ENCODE results near the gene CACNA1D.
"Not testable (repeated sequence)": the region's sequence is repeated elsewhere in the genome, so short reads cannot be mapped to it uniquely, and the experiment has no call there.

CACNA1D gene

GRCh38 chr3:53618524-53618906, 124.1 kb downstream of the CACNA1D start:
- DNase-seq, result no peak

DNA sequence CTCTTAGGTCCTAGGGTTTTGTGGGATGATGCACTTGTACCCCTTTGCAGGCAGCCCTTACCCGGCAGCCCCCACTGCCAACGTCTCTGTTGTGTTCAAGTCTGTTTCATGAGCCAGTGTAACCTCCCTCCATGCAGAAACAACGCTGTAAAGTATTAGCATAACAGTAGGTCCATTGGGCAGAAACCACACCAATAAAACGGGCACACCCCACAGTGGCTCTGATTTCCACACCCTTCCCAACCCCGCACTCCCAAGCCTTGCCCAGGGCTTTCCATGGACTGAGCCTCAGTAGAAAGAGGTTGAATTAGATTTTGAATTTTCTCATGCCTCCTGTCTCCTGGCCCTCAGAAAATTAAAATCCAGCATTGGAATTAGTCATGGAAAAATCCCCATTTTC, 124.5 kb downstream of the CACNA1D start:
- no peak for DNase-seq

DNA sequence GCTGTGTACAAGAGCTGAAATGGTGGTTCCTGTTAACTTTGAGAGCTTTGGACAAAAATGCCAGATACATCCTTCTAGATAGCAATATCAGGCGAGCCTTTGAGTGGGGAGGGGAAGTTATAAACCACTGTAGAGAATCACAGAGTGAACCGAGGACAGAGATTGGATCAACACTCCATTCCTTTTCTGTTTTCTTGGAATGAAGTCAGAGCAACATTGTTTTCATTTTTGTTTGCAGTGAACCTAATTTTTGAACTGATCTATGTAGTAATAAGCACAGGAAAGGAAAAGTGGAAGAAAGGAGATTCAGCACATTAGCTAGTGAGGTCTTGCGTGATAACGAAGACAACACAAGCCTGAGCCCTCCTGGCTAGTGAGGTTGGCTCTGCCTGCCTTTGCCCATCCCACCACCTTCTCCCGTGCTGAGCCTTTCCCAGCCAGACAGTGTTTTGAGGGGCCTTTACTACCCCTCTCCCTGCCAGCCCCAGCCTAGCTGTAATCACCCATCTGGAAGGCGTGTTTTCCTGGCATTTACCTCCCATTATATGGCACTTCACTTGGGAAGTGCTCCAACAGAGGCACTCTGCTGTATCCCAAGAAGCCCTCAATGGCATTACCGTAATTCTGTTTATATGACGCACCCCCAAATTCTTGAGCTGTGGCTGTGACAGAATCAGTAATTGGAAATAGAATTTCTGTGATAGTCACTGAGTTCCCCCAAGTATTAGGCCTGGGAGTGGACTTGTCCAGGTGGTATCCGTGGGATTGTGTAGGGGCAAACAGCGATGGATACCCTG, 129.8 kb downstream of the CACNA1D start:
- no peak for DNase-seq

DNA sequence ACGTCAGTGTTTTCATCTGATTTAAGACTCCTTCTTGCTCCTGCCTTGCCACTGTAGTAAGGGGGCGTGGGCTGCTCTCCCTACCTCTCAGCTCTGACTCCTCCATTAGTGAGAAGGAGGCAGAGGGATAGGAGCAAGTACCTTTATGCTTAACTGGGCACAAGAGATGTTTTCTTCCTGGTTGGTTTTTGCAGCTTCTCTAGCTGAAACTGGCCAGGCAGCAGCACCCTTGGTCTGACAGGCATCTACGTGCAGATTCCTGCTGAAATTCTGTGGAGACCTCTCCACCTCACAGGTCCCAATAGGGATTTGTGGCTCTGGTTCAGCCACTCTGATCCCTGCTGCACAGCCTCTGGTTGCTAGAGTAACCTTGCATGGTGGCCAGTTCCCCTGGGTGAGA, 132.5 kb downstream of the CACNA1D start:
- no peak for DNase-seq

DNA sequence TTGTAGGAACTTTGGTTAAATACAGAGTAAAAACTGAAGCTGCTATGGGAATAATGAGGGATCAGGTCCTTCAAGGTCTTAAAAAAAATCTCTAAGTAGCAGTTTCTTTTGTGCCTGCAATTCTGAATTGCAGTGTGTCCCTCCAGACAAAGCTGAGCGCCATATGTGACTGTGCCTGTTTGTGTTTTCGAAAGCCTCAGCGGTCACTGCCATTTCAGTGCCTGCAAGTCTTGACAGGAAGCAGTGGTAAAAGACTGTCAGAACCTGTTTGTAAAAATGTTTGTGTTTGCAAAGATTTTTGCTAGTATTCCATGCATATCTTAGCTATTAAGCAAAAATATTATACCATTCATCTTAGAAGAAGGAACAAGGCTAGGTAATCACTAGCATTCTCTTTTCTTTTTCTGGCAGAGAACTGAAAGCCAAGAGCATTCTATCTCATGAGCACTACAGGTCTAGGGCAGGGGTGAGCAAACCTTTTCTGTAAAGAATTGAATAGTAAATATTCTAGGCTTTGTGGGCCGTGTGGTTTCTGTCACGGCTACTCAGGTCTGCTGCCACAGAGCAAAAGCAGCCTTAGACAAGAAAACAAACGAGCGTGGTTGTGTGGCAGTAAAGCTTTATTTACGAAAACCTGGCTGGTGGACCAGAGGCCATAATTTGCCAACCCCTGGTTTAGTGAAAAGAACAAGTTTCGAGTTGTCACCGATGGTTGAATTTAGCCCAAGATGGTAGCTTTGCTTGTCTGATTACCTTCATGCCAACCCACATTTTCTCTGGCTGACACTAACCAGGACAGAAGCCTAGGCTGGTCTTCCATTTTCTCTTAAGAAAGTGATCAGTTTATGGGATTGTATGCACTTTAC, 134.4 kb downstream of the CACNA1D start:
- DNase-seq, result no peak

- DNase-seq, result no peak
Measured at GRCh38 chr3:53629402-53629723, 135.0 kb downstream of the CACNA1D start.

GRCh38 chr3:53630547-53630946, 136.1 kb downstream of the CACNA1D start:
- no peak for DNase-seq

DNA sequence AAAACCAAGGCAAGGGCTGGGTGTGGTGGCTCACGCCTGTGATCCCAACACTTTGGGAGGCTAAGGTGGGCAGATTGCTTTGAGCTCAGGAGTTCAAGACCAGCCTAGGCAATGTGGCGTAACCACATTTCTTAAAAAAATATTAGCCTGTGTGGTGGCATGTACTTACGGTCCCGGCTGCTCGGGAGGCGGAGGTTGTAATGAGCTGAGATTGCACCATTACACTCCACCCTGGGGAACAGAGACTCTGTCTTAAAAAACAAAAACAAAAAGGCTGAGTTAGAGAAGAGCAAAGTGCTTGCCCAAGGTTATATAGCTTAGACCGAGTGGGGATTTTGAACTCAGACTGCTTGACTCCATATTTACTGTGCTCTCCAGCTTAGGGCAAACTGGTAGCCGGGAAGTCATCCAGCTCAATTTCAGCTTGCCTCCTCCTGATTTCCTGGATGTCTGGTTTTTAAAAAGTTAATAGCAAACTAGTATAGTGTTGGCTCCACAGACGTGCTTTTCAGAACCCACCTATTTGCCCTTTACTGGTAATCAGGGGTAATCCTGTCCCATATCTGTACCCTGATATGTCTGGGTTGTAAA, 138.9 kb downstream of the CACNA1D start:
- DNase-seq, result no peak

DNA sequence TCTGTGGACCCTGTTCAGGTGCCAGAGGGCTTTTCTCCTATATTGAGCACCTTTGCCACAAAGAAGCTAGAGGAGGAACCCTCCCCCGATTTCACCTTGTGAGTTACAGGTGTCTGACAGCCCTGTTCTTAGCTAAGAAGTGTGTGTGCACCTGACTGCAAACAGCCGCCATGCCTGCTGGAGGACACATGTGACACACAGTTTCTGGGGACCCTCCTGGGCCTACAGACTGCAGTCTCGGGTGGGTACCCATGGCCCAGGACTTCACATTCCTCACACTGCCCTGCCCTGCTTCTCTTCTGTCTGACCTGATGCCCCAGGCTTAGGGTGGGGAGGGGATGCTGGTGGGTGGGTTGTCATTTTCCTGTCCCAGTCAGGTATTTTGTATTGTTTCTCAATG, 140.6 kb downstream of the CACNA1D start:
- DNase-seq, result no peak

DNA sequence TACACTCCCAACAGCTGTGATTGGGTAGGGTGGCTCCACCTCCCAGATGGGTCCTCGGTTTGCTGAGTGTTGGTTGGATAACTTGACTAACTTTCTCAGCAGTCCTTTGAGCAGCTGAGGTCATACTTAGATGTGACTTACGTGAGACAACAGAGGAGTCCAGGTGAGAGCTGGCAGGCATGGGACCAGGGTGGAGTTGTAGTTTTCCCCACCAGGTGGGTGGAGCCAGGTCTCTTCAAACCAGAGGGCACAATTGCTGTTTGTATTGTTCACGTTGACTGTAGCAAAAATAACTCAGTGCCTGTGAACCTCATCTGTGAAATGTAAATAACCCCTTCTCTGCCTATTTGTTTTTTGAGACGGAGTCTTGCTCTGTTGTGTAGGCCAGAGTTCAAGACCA, 144.4 kb downstream of the CACNA1D start:
- DNase-seq, result not testable (repeated sequence)

DNA sequence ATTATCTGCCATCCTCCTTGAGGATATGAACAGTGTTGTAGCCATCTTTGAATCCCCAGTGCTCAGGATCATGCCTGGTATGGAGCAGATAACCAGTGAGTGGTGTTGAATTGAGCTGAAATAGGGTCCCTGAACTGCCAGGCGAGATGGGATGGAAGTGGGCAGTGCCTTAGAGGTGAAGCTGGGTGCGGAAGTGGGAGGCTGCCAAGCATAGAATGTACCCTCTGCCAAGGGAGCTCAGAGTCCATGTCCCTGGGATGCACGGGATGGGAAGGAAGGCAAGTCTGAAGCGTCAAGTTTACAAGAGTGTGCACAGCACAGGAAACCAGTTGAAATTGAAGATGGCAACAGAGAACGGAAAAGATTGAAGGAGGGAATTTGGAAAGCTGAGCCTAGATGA, 147.0 kb downstream of the CACNA1D start:
- no peak for DNase-seq

DNA sequence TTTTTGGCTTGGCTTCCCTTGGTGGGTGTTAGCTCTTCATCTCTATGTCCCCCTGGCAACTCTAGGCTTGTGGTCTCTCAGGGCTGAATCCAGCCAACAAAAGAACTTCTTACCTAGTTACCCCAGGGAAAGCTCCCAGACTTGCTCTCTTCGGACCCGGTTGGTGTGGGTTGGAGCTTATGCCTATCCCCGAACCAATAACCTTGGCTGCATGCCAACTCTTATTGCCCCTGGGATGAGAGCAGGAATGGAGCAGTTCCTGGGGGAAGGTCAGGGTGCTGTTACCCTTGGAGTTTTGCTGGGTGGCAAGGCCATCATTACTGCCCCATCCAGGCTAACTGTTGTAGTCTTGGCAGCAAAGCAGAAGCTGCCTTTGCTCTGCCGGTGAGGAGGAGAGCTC, 147.8 kb downstream of the CACNA1D start:
- no peak for DNase-seq

DNA sequence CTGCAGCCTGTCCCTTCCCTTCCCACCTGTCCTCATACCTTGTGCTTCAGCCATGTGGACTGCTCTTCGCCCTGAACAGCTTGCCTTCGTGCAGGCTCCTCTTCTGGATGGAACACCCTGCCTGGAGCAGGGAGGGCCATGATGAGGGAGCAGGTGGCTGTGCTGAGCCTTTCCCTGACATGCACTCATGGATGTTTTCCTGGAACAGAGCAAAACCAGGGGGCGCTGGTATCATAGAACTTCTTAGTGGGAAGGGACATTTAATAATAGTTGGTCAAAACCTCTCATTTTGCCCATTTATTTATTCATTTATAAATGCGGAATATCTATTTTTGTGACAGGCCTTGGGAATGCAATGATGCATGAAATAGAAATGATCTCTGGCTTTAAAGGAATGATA, 149.3 kb downstream of the CACNA1D start:
- no peak for DNase-seq

DNA sequence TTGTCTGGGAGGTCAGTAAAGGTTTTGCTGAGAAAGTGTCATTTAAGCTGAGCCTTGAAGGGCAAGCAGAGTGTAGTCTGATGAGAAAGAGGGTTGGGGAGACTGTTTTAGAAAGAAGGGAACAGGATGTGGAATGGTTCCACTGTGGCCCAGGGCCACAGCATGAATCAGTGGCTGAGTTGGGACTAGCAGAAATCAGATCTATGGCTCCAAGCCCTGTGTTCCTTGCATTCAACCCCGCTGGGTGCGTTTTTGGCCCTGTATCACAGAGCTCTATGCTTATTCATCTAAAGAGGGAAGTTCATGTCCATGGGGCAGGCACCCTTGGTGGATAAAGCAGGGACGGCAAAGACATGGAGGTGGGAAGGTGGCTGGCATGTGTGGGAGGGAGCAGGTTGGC, 151.3 kb downstream of the CACNA1D start:
- no peak for DNase-seq

- DNase-seq, result no peak
Measured at GRCh38 chr3:53646723-53647122, 152.3 kb downstream of the CACNA1D start.

DNA sequence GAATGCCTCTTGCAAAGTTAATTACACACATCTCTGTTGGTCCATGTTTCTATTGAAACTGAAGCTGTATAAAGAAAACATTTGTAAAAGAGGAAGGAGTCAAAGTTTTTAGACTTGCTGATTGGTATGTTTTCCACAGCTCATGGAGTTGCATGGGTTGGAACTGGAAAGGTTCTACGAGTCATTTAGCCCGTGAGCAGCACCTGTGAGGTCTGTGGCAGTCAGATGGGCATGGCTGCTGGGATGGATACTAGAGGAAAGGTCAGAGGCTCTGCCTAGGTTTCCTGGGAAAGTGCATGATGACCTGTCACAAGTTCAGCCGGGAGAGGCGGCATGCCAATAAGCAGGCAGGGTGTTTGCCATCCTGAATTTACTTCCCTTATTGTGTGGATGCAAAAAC, 155.4 kb downstream of the CACNA1D start:
- DNase-seq, result no peak

DNA sequence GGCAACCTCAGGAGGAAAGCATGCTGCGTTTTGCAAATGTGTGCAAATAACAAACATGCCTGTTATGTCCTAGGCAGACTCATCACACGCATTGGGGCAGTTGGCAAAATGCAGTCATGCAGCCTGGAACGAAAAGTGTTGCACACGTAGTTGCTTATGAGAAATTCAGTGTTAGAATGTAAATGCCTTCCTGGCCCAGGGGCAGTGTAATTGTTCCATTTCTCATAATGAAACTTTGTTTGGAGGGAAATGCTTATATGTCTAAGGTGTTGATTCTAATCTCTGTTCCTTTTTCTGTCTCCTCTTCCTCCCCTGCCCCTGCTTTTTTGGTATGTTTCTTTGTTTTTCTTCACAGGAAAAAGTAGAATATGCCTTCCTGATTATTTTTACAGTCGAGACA, 156.0 kb downstream of the CACNA1D start:
- no peak for DNase-seq

DNA sequence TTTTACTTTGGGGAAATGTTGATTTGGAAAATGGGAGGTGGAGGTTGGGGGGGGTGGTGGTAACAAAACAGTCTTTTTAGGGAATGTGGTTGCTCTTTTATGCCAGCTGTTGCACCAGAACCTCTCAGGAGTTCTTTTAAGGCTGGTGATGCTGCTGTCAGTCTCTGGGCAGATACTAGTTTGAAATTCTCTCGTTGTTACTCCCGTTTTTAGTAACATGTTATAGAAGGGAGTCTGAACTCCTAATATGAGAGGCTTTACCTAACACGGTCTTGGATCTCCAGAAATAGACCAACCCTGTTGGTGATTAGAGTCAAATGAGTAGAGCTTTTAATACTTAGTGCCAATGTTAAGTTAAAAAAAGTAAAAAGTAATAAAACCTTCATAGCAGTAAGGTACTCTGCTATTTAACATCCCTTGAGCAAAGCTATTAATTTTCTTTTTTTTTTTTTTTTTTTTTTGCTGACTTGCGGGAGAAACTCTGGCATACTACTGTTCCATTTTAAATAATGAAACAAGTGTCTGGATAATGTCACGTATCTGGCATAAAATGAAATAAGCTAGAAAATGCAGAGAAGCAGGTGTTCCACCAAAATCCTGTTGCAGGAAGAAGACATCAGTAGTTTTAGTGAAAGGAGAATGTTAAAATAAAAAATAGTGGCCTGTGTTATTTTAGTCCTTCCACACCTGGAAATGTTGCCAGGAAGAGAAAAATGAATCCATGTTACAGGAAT, 156.7 kb downstream of the CACNA1D start:
- DNase-seq, result no peak

GRCh38 chr3:53651927-53652326, 157.5 kb downstream of the CACNA1D start:
- no peak for DNase-seq

- no peak for DNase-seq
Measured at GRCh38 chr3:53657651-53658050, 163.2 kb downstream of the CACNA1D start.

DNA sequence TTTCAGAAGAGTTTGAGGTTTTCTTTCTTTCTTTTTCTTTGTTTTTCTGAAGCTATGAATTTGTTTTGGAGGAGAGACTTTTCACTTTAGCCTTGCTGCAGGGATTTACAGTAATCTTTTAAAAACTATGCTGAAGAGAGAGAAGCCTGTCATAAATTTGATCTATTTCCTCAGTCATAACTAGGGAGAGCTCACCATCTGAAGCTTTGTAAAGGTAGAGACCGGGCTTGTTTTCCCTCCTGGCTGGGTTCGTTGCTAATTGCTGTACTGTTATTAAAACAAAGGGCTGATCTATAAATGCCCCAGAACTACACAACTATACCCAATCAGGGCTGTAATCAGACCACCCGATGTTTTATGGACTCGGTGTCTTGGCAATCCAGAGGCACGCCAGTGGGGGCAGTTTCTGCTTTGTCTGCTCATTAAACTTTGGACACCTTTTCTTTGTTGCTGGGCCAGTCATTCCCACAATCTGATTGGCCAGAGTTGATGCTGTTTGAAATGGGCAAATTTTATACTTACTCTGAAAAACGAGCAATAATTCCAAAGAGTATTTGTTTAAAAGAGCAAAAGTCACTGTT, 164.3 kb downstream of the CACNA1D start:
- no peak for DNase-seq

- DNase-seq, result no peak
Measured at GRCh38 chr3:53659996-53660395, 165.6 kb downstream of the CACNA1D start.

DNA sequence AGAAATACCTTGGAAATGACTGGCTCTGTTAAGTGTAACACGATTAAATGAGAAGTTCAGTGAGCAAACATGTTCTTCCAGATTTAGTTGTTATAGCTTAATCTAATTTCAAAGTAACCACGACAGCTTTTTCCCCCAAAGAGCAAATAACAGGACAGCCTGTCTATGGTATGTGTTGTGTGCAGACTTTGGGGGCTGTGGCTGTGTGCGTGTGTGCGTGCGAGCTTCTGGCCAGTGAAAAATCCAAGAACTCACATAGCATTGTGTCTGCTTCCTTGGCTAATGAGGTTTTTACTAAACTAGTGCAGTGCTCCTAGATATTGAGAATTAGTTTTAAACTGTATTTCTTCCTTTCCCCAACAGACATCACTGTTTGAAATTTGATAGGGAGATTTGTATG, 167.1 kb downstream of the CACNA1D start:
- no peak for DNase-seq
